Esophagus muscularis mucosa (tissue), 4 donors: ENCODE data around the gene CAST. TPM values are rescaled to one million over a fixed set of nuclear protein-coding genes. Genes with fewer than 3 reads are reported as not detected.
A peak's percentile ranks its signal among the peaks of the same experiment; 100 is the strongest.

ENCODE experiments used
- DNase-seq: peaks from one replicate; pipeline ENCODE4 v3.0.0-alpha.2; 2017; ENCODE audit errors: extremely low spot score
- H3K27ac ChIP-seq, 4 donors: fragments of 200-600 bp; sonication (generic); replicated peaks in 1 of 4; 1 replicate in 3 of 4; 2 replicates in 1 of 4; pipeline ENCODE4 v1.5.1; 2016 to 2019; ENCODE audit warnings: mild to moderate bottlenecking in 1 of 4
- H3K27me3 ChIP-seq, 4 donors: fragments of 200-600 bp; sonication (generic); one replicate each; pipeline versions ENCODE4 v1.5.1 to v1.6.0; 2016 to 2019
- H3K36me3 ChIP-seq, 4 donors: fragments of 200-600 bp; sonication (generic); one replicate each; pipeline ENCODE4 v1.5.1; 2016 to 2019
- H3K4me1 ChIP-seq, 4 donors: fragments of 200-600 bp; sonication (generic); one replicate each; pipeline ENCODE4 v1.5.1; 2016 to 2019
- H3K4me3 ChIP-seq, 4 donors: fragments of 200-600 bp; sonication (generic); 1 replicate in 2 of 4; 2 replicates in 2 of 4; pipeline ENCODE4 v1.5.1; 2016 to 2019; ENCODE audit warnings: mild to moderate bottlenecking in 4 of 4, moderate library complexity in 1 of 4
- H3K9me3 ChIP-seq, 4 donors: fragments of 200-600 bp; sonication (generic); 1 replicate in 3 of 4; 2 replicates in 1 of 4; pipeline ENCODE4 v1.5.1; 2016 to 2019
- EP300 ChIP-seq: sonication (generic); formaldehyde crosslinking; IDR thresholded peaks from one replicate; pipeline ENCODE4 v1.6.1; 2017; ENCODE audit warnings: antibody characterized with exemption
- POLR2A ChIP-seq: fragments of 450-650 bp; IDR thresholded peaks from one replicate; pipeline ENCODE4 v1.6.1; 2017; ENCODE audit warnings: antibody characterized with exemption, moderate library complexity, mild to moderate bottlenecking, low read depth
- POLR2AphosphoS5 ChIP-seq, 2 donors: sonication (generic); formaldehyde crosslinking; IDR thresholded peaks; one replicate each; pipeline ENCODE4 v1.6.1; 2017; ENCODE audit warnings: antibody characterized with exemption in 2 of 2
- WGBS: methylation state at CpG from one replicate; pipeline ENCODE4 v1.1.5; 2018; 5-methylcytosine and 5-hydroxymethylcytosine counted together
- intact Hi-C: fragments of 100-400 bp; cut with DNase I; formaldehyde crosslinking; loops from one replicate; pipeline ENCODE4 v1.15.1; 2023
- total RNA-seq, 4 donors: library from RNA; depleted of rRNA; stranded (reverse); fragments of >200 nt; gene quantifications; one replicate each; pipeline versions ENCODE4 v1.1.0 to v1.2.1, GENCODE V29; 2016
- TF ChIP-seq, protein P1 (sequence below), 3 experiments: fragments of 200-600 bp in 2 of 3; fragments of 450-650 bp in 1 of 3; sonication (generic) in 2 of 3; IDR thresholded peaks; one replicate each; pipeline ENCODE4 v1.5.1; 2017 to 2019; ENCODE audit warnings: antibody characterized with exemption in 3 of 3, mild to moderate bottlenecking in 2 of 3, moderate library complexity in 1 of 3

Gene CAST
- total RNA-seq, 4 donors from 2014 or later: 238 to 346 (median 296) TPM

DNA sequence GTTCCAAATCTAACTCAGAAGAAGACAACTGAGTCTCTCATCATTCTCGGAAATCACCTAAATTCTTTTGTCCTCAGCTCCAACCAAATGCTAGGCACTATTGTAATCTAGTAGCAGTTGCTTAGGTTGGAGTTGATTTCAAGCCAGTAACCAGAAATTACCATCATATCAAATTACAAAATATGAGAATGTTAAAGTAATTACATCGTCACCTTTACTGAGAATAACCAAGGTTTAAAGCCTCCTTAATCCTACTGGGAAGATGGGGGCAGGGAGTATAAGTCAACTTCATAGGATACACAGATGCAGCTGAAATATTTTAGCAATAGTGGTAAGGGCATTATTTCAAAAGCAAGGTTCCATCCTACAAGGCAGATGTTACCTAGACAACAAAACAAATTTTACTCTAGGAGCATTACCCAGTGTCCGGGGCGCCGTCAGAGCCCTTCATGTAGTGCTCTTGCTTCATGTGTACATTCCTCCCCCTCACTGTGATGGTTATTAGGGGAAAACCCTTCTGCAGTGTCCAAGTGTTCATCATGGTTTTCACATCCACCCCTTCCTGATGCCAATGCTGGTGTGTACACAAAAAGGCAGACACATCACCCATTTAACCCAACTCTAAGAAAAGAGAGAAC lies 126.1 kb downstream of the CAST start:
- 63% methylated on average over 5 of the region's 5 CpGs for WGBS
- H3K36me3 ChIP-seq: peaks cover 4 to 69% (median 39%) of the 10 kb centered on the region in 4 donors

DNA sequence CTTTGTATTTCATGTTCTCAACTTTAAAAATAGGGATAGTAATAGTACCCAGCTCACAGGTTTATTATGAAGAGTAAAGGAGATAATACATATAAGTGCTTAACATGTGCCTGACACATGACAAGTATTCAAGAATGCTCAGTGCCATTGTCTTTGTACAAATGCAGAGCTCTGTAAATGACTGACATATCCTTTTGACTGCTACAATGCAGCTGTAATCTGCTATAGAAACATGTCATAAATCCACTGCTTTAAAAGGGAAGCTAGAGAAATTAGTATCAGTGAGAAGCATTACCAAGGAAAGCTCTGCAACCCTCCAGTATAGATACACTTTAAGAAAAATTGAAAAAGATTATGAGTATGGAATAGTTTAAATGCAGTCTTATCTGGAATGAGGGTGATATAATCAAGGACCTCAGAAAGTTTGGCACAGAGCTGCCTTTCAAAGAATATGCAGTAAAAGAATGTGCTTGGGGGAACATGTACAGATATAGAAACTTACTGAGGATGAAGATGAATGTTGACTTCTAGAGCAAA lies 127.7 kb downstream of the CAST start:
- H3K9me3 ChIP-seq: no peaks in the 10 kb centered on the region
- H3K27me3 ChIP-seq: no peaks in the 10 kb centered on the region
- no peak for DNase-seq
- no peak overlapping the region for H3K27ac ChIP-seq
- no peak overlapping the region for H3K4me3 ChIP-seq
- intact Hi-C loops: no loop called here
- H3K36me3 ChIP-seq: peaks cover 11 to 70% (median 42%) of the 10 kb centered on the region in 4 donors
- TF ChIP-seq POLR2A: no peak
- no peak for TF ChIP-seq POLR2AphosphoS5 (IDR thresholded peaks at IDR 0.05)
- TF ChIP-seq, protein P1, sequence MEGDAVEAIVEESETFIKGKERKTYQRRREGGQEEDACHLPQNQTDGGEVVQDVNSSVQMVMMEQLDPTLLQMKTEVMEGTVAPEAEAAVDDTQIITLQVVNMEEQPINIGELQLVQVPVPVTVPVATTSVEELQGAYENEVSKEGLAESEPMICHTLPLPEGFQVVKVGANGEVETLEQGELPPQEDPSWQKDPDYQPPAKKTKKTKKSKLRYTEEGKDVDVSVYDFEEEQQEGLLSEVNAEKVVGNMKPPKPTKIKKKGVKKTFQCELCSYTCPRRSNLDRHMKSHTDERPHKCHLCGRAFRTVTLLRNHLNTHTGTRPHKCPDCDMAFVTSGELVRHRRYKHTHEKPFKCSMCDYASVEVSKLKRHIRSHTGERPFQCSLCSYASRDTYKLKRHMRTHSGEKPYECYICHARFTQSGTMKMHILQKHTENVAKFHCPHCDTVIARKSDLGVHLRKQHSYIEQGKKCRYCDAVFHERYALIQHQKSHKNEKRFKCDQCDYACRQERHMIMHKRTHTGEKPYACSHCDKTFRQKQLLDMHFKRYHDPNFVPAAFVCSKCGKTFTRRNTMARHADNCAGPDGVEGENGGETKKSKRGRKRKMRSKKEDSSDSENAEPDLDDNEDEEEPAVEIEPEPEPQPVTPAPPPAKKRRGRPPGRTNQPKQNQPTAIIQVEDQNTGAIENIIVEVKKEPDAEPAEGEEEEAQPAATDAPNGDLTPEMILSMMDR (IDR thresholded peaks at IDR 0.05): no peak
- TF ChIP-seq EP300: no peak
- peaks cover 0 to 23% (median 15%) of the 10 kb centered on the region in 4 donors for H3K4me1 ChIP-seq

More for the DNA sequence above, 126.1 kb downstream of the CAST start:
- Histone ChIP-seq H3K9me3 (no peaks in the 10 kb centered on the region), H3K4me1 (peaks cover 0 to 23% (median 15%) of the 10 kb centered on the region in 4 donors), H3K27me3 (no peaks in the 10 kb centered on the region), H3K4me3 (no peak overlapping the region), H3K27ac (no peak overlapping the region)
- intact Hi-C loops: no loop called here
- no peak for TF ChIP-seq POLR2A
- TF ChIP-seq POLR2AphosphoS5 (IDR thresholded peaks at IDR 0.05): peak in 1 of 2 donors; percentile 35
- no peak for DNase-seq

DNA sequence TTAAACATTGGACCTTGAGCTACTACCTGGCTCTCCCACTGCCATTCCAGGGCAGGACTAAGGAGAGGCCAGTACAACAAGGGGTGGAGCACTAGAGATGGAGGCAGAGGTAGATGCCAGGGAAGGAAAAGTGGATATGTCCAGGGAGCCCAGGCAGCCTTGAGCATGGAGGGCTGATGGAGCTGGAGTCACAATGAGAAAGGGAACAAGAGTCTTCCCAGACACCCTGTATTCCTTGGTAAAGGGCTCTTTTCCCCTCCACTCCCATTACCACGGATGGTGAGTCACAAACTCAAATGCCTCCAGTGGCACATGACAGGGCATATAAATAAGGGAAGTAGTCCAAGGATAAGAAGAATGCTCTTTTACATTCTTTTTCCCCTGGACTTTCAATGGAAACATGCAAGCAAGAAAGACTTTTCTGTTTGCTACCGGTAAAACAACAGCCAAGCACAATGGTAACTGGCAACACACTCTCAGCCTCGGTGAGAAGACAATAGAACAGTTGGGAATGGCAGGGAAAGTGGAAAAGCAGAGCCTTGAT lies 128.9 kb downstream of the CAST start:
- DNase-seq: no peak
- TF ChIP-seq EP300: no peak
- no peak for TF ChIP-seq POLR2A
- peak in 1 of 2 donors; percentile 24 for TF ChIP-seq POLR2AphosphoS5 (IDR thresholded peaks at IDR 0.05)
- TF ChIP-seq, protein P1 (IDR thresholded peaks at IDR 0.05): no peak
- intact Hi-C loops: no loop called here
- Histone ChIP-seq H3K4me1 (peaks cover 0 to 23% (median 15%) of the 10 kb centered on the region in 4 donors), H3K27ac (peak overlapping the region in 1 of 4 donors; percentile 17), H3K4me3 (no peak overlapping the region), H3K27me3 (no peaks in the 10 kb centered on the region), H3K36me3 (peaks cover 11 to 71% (median 41%) of the 10 kb centered on the region in 4 donors), H3K9me3 (no peaks in the 10 kb centered on the region)
- WGBS: 39% methylated on average over 3 of the region's 3 CpGs

DNA sequence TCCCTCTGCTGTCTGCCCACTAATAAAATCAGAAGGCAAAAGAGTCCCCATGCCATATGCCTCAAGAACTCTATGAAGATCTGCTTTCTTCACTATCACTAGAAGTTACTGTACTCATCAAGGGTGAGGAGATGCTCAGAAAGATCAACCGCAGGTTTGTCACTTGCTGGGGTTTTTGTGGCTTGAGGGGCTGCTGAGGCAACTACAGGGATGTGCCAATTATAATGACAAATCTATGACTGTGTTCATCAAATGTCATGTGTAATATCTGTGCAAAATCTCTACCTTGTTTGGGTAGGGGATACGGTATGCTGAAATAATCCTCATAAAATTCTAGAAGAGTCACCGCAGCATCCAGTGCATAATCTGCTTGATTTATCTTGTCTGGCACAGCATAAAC lies 132.6 kb downstream of the CAST start:
- 85% methylated on average over 3 of the region's 3 CpGs for WGBS
- no peak overlapping the region for H3K27ac ChIP-seq
- H3K27me3 ChIP-seq: no peaks in the 10 kb centered on the region
- peaks cover 0 to 14% (median 10%) of the 10 kb centered on the region in 4 donors for H3K4me1 ChIP-seq
- H3K36me3 ChIP-seq: peaks cover 35 to 84% (median 58%) of the 10 kb centered on the region in 4 donors
- TF ChIP-seq POLR2A (no peak), EP300 (no peak), POLR2AphosphoS5 (IDR thresholded peaks at IDR 0.05) (no peak)
- TF ChIP-seq, protein P1 (IDR thresholded peaks at IDR 0.05): no peak
- H3K9me3 ChIP-seq: no peaks in the 10 kb centered on the region
- DNase-seq: no peak
- H3K4me3 ChIP-seq: no peak overlapping the region
- intact Hi-C loops: no loop called here

DNA sequence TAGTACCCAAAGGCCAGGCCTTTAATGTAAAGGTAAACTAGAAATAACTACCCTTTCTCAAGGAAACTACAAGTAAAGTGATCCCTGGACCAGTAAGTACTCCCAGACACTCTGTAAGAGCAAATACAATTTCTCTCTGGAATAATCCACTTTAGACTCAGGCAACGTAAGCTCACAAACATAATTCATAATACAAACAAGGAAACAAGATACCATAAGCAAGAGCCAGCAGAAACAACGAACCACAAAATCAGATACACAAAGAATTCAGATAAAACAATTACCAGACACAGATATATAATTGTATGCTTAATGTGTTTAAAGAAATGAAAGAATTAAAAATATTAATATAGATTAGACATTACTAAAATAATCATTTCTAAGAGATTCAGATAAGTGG lies 133.4 kb downstream of the CAST start:
- Histone ChIP-seq H3K36me3 (peaks cover 43 to 85% (median 63%) of the 10 kb centered on the region in 4 donors), H3K4me3 (no peak overlapping the region), H3K27ac (no peak overlapping the region), H3K4me1 (peaks cover 0 to 12% (median 10%) of the 10 kb centered on the region in 4 donors), H3K27me3 (no peaks in the 10 kb centered on the region), H3K9me3 (no peaks in the 10 kb centered on the region)
- WGBS: 99% methylated on average over 2 of the region's 2 CpGs
- DNase-seq: no peak
- intact Hi-C loops: no loop called here
- TF ChIP-seq, protein P1 (IDR thresholded peaks at IDR 0.05): no peak
- TF ChIP-seq POLR2AphosphoS5 (IDR thresholded peaks at IDR 0.05): no peak
- TF ChIP-seq EP300: no peak
- TF ChIP-seq POLR2A: no peak
